Erythroblast (primary cell): ENCODE data around the gene FDX1.

Source experiments
- GATA1 ChIP-seq: IDR thresholded peaks from 2 replicates; pipeline ENCODE4 v1.6.1; 2011; ENCODE audit warnings: low read depth, mild to moderate bottlenecking, control low read depth, low read length, moderate library complexity
- POLR2A ChIP-seq: IDR thresholded peaks from 2 replicates; pipeline ENCODE4 v1.6.1; 2011; ENCODE audit warnings: mild to moderate bottlenecking, low read length

GRCh38 chr11:110431051-110431672 lies 1.4 kb downstream of the FDX1 start:
- TF ChIP-seq POLR2A: no peak
- TF ChIP-seq GATA1: no peak
